CD14-positive monocyte (primary cell): ENCODE measurements around the gene NDE1. TPM values are rescaled to one million over a fixed set of nuclear protein-coding genes. Genes with fewer than 3 reads are reported as not detected.

Experiments
- DNase-seq, 3 donors: peaks; one replicate each; pipeline ENCODE4 v3.0.0-alpha.2; 2011 to 2022
- H2AFZ ChIP-seq: 2 replicates; pipeline ENCODE4 v1.6.0; 2012; ENCODE audit warnings: mild to moderate bottlenecking, low read depth, low read length, inconsistent platforms; ENCODE audit not compliant: insufficient read depth, poor library complexity, severe bottlenecking
- H3K27ac ChIP-seq, 2 donors: 1 replicate in 1 of 2; 2 replicates in 1 of 2; pipeline ENCODE4 v1.5.1; 2012 to 2013; ENCODE audit warnings: low read length in 2 of 2, control low read depth in 1 of 2, inconsistent platforms in 1 of 2, low read depth in 1 of 2, mild to moderate bottlenecking in 1 of 2
- H3K27me3 ChIP-seq, 2 donors: one replicate each; pipeline versions ENCODE4 v1.6.0 to v1.6.1; 2011 to 2013; ENCODE audit warnings: low read length in 2 of 2; ENCODE audit not compliant: control insufficient read depth in 2 of 2, insufficient read depth in 2 of 2
- H3K36me3 ChIP-seq, 2 donors: replicated peaks in 1 of 2; 1 replicate in 1 of 2; 2 replicates in 1 of 2; pipeline versions ENCODE4 v1.5.1 to v1.6.1; 2012 to 2013; ENCODE audit warnings: low read length in 2 of 2, control low read depth in 1 of 2, inconsistent platforms in 1 of 2, mild to moderate bottlenecking in 1 of 2; ENCODE audit not compliant: insufficient read depth in 2 of 2, control insufficient read depth in 1 of 2
- H3K4me1 ChIP-seq, 2 donors: 1 replicate in 1 of 2; 2 replicates in 1 of 2; pipeline versions ENCODE4 v1.5.1 to v1.6.1; 2012 to 2013; ENCODE audit warnings: low read length in 2 of 2, control low read depth in 1 of 2, inconsistent platforms in 1 of 2, mild to moderate bottlenecking in 1 of 2, moderate library complexity in 1 of 2; ENCODE audit not compliant: insufficient read depth in 2 of 2, control insufficient read depth in 1 of 2
- H3K4me2 ChIP-seq: replicated peaks from 2 replicates; pipeline ENCODE3; 2012; ENCODE audit warnings: low read length, moderate library complexity, mild to moderate bottlenecking; ENCODE audit not compliant: poor library complexity, severe bottlenecking; ENCODE audit errors: extremely low read depth
- H3K4me3 ChIP-seq, 3 experiments: fragments of 200-600 bp in 1 of 3; sonication (generic) in 1 of 3; replicated peaks in 1 of 3; 1 replicate in 2 of 3; 2 replicates in 1 of 3; pipeline ENCODE4 v1.5.1; 2011 to 2013; ENCODE audit warnings: low read length in 3 of 3, mild to moderate bottlenecking in 3 of 3, control low read depth in 2 of 3, low read depth in 2 of 3, inconsistent platforms in 1 of 3, moderate library complexity in 1 of 3
- H3K79me2 ChIP-seq: 2 replicates; pipeline ENCODE4 v1.6.0; 2012; ENCODE audit warnings: mild to moderate bottlenecking, control low read depth, inconsistent platforms, low read length, moderate library complexity; ENCODE audit not compliant: insufficient read depth
- H3K9ac ChIP-seq: 2 replicates; pipeline ENCODE4 v1.6.0; 2017; ENCODE audit warnings: low read length, mild to moderate bottlenecking; ENCODE audit not compliant: insufficient read depth, poor library complexity, severe bottlenecking
- H3K9me3 ChIP-seq, 2 donors: replicated peaks in 1 of 2; 1 replicate in 1 of 2; 2 replicates in 1 of 2; pipeline versions ENCODE4 v1.5.1 to v1.6.1; 2012 to 2013; ENCODE audit warnings: low read length in 2 of 2, control low read depth in 1 of 2; ENCODE audit not compliant: control insufficient read depth in 1 of 2, insufficient read depth in 1 of 2
- H4K20me1 ChIP-seq: 2 replicates; pipeline ENCODE4 v1.6.0; 2012; ENCODE audit warnings: mild to moderate bottlenecking, low read length, control low read depth, moderate library complexity; ENCODE audit not compliant: insufficient read depth
- H3K27ac Mint-ChIP-seq, 7 donors: one replicate each; pipeline ENCODE4 v1.8.0; 2020; ENCODE audit warnings: mild to moderate bottlenecking in 7 of 7, mixed read lengths in 7 of 7, moderate library complexity in 6 of 7, inconsistent platforms in 2 of 7
- H3K27me3 Mint-ChIP-seq, 3 donors: one replicate each; pipeline ENCODE4 v1.8.0; 2021 to 2022; ENCODE audit warnings: low read depth in 3 of 3, mild to moderate bottlenecking in 3 of 3, mixed read lengths in 3 of 3, moderate library complexity in 3 of 3, inconsistent platforms in 1 of 3
- H3K36me3 Mint-ChIP-seq, 2 donors: one replicate each; pipeline ENCODE4 v1.8.0; 2020; ENCODE audit warnings: mixed read lengths in 2 of 2, inconsistent platforms in 1 of 2, mild to moderate bottlenecking in 1 of 2
- H3K4me1 Mint-ChIP-seq: one replicate; pipeline ENCODE4 v1.8.0; 2020; ENCODE audit warnings: mild to moderate bottlenecking, mixed read lengths
- H3K4me3 Mint-ChIP-seq, 2 donors: one replicate each; pipeline ENCODE4 v1.8.0; 2020; ENCODE audit warnings: mild to moderate bottlenecking in 2 of 2, mixed read lengths in 2 of 2, moderate library complexity in 1 of 2
- H3K9me3 Mint-ChIP-seq, 7 donors: one replicate each; pipeline ENCODE4 v1.8.0; 2020 to 2022; ENCODE audit warnings: mixed read lengths in 7 of 7, mild to moderate bottlenecking in 6 of 7, moderate library complexity in 6 of 7, inconsistent platforms in 2 of 7
- WGBS: methylation state at CpG from one replicate; pipeline ENCODE4 v1.1.5; 2013; ENCODE audit warnings: missing lambda C conversion rate; ENCODE audit not compliant: insufficient coverage; 5-methylcytosine and 5-hydroxymethylcytosine counted together
- intact Hi-C, 2 donors: fragments of 100-400 bp; cut with micrococcal nuclease; formaldehyde crosslinking; loops; one replicate each; pipeline versions ENCODE4 v1.15.0 to v1.15.1; 2023
- polyA plus RNA-seq, 3 donors: library from polyadenylated mRNA; depleted of rRNA in 1 of 3; unstranded in 2 of 3; stranded (reverse) in 1 of 3; fragments of 300-500 nt in 2 of 3; fragments of >200 nt in 1 of 3; fragmentation: Illumina TruSeq in 2 of 3; gene quantifications; 1 replicate in 2 of 3; 2 replicates in 1 of 3; pipeline ENCODE4 v1.2.3, GENCODE V29; 2012 to 2021
- TF ChIP-seq, protein P1 (sequence below): fragments of 200-600 bp; IDR thresholded peaks from one replicate; pipeline ENCODE4 v1.8.0; 2022; ENCODE audit warnings: antibody characterized with exemption, mild to moderate bottlenecking

NDE1 gene
- polyA plus RNA-seq, 3 donors: 26.0 to 47.8 (median 28.0) TPM

DNA sequence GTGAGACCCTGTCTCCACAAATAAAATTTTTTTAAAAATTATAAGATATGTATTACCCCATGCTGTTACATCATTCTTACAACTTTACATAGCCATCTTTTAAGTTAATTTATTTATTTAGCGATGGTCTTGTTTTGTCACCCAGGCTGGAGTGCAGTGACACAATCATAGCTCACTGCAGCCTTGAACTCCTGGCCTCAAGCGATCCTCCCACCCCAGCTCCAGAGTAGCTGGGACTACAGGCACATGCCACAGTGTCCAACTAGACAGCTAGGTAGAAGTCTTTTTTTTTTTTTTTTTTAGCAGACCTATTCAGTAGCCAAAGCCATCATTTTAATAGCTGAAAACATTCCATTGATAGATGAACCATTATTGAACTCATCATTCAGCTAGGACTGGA, 92.7 kb downstream of the NDE1 start:
- no peaks in the 10 kb centered on the region for H3K27me3 ChIP-seq
- H3K79me2 ChIP-seq: no peaks in the 10 kb centered on the region
- Mint-ChIP-seq H3K4me3 (no peak overlapping the region), H3K27me3 (peaks cover 0 to 4% (median 2%) of the 10 kb centered on the region in 3 donors), H3K4me1 (peaks cover 4% of the 10 kb centered on the region), H3K27ac (no peak overlapping the region), H3K36me3 (peaks cover 0 to 6% of the 10 kb centered on the region in 2 donors), H3K9me3 (peaks cover 3 to 11% (median 9%) of the 10 kb centered on the region in 7 donors)
- no peak overlapping the region for H3K9ac ChIP-seq
- DNase-seq: no peak
- WGBS: 100% methylated on average over 2 of the region's 2 CpGs
- peaks cover 0 to 16% of the 10 kb centered on the region in 2 donors for H3K36me3 ChIP-seq
- H3K27ac ChIP-seq: no peak overlapping the region
- TF ChIP-seq, protein P1, sequence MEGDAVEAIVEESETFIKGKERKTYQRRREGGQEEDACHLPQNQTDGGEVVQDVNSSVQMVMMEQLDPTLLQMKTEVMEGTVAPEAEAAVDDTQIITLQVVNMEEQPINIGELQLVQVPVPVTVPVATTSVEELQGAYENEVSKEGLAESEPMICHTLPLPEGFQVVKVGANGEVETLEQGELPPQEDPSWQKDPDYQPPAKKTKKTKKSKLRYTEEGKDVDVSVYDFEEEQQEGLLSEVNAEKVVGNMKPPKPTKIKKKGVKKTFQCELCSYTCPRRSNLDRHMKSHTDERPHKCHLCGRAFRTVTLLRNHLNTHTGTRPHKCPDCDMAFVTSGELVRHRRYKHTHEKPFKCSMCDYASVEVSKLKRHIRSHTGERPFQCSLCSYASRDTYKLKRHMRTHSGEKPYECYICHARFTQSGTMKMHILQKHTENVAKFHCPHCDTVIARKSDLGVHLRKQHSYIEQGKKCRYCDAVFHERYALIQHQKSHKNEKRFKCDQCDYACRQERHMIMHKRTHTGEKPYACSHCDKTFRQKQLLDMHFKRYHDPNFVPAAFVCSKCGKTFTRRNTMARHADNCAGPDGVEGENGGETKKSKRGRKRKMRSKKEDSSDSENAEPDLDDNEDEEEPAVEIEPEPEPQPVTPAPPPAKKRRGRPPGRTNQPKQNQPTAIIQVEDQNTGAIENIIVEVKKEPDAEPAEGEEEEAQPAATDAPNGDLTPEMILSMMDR: no peak
- peaks cover 6 to 8% of the 10 kb centered on the region in 2 donors for H3K9me3 ChIP-seq
- no peaks in the 10 kb centered on the region for H4K20me1 ChIP-seq
- no peak overlapping the region for H2AFZ ChIP-seq
- H3K4me3 ChIP-seq: no peak overlapping the region
- intact Hi-C loops: no loop called here
- no peaks in the 10 kb centered on the region for H3K4me1 ChIP-seq
- no peak overlapping the region for H3K4me2 ChIP-seq

GRCh38 chr16:15743657-15744056, 93.6 kb downstream of the NDE1 start:
- TF ChIP-seq, protein P1: no peak
- Mint-ChIP-seq H3K4me1 (peaks cover 4% of the 10 kb centered on the region), H3K4me3 (no peak overlapping the region), H3K36me3 (peaks cover 0 to 6% of the 10 kb centered on the region in 2 donors), H3K27ac (no peak overlapping the region), H3K27me3 (peaks cover 0 to 4% (median 2%) of the 10 kb centered on the region in 3 donors), H3K9me3 (peaks cover 3 to 11% (median 9%) of the 10 kb centered on the region in 7 donors)
- no peaks in the 10 kb centered on the region for H3K4me1 ChIP-seq
- H3K9ac ChIP-seq: no peak overlapping the region
- H3K4me2 ChIP-seq: no peak overlapping the region
- no peaks in the 10 kb centered on the region for H4K20me1 ChIP-seq
- peaks cover 6 to 8% of the 10 kb centered on the region in 2 donors for H3K9me3 ChIP-seq
- intact Hi-C loops: no loop called here
- DNase-seq: no peak
- no peak overlapping the region for H3K27ac ChIP-seq
- H3K36me3 ChIP-seq: peaks cover 0 to 16% of the 10 kb centered on the region in 2 donors
- WGBS: 100% methylated on average over 1 of the region's 1 CpG
- no peaks in the 10 kb centered on the region for H3K79me2 ChIP-seq
- no peak overlapping the region for H2AFZ ChIP-seq
- H3K4me3 ChIP-seq: no peak overlapping the region
- H3K27me3 ChIP-seq: no peaks in the 10 kb centered on the region
